ENCODE measurements around the gene CSK.
A peak's percentile ranks its signal among the peaks of the same experiment; 100 is the strongest.

CSK gene

DNA sequence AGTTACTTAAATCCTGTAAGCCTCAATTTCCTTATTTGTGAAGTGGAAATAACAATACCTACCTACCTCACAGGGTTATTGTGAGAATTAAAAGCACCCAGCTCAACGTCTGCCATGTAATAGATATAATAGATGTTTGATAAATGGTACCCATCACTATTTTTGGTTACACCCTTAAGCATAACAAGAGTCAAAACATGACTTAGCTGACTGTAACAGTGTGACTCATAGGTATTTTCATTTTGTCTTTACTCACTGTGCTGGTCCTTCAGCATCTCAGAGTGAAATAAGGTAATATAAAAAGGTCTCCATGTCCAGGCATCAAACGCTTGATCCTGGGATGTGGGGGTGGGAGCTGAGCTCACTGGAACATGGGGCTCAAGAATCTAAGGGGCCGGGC lies 47.6 kb downstream of the CSK start:
- DNase-seq, result no peak

DNA sequence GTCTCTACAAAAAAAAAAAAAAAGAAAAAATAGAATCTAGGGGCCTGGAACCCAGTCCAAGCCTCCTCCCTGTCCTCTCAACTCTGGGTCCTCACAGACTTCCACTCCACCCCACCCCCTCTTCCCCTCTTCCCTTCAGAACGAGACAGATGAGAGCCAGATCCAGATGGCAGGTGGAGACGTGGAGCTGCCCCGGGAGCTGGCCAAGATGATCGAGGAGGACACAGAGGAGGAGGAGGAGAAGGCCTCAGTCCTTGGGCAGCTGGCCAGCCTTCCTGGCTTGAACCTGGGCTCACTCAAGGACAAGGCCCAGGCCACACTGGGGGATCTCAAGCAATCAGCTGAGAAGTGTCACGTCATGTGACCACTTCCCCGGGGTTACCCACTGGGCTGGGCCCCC lies 48.1 kb downstream of the CSK start:
- DNase-seq, result no peak

DNA sequence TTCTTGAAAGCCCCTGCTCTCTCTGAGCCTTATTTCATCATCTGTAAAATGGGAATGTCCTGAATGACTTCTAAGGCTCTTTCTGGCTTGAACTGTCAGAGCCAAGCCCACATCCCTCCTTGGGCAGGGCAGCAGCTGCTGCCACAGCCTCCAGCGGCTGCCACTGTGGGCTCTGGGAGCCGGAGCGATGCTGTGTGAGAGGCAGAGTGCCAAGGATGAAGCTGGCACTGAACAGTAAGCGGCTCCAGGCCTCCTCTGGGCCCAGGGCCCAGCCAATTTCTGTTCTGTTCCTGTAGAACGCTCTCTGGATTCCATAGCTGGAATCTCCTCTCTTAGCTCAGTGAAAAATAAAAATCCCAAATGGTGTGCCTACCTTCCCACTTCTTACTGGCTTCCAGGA lies 49.0 kb downstream of the CSK start:
- DNase-seq, result no peak

DNA sequence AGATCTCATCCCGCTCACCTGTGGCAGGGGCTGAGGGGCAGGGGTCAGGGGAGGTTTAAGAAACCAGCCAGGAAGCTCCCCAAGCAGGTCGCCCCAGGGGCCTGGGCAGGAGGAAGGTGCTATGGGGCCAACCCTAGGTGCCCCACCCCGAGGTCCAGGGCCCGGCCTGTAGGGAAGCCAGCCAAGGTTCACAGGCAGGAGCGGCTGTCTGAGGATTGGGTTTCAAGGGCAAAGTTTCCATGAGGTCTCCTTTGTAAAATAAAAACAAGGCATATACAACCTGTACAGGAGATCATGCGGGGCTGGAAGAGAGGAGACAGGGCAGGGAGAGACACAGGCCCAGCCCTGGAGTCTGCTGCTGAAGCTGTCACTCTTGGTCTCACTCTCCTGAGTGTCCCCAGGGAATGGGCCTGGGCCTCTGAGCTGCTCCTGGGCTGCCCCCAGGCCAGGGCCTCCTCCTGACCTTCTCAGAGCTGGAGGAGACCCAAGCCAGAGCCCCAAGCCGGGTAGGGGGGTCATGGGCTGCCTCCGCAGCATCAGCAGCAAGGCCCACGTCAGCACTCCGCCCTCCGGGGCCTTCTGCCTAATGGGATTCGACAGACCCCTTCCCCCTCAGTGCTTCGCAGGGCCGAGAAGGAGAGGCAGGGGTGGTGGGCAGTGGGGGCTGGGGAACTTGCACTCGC lies 50.1 kb downstream of the CSK start:
- no peak for DNase-seq

DNA sequence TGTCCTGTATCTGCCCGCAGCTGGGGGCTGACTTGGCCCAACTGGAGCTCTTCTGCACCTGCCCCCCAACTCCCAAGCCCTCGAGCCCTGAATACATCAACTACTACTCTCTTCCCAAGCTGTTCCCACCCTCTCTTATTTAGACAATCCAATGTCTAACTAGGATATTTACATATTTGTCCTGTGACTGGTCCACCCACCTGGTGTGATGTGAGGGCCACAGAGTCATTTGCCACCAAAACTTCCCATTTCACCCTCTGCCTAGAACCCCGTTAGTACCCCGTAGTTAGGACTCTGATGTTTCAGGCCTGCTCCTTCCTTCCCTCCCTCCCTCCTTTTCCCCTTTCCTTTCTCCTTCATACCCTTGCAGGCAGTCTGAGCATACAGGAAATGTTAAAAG lies 50.9 kb downstream of the CSK start:
- DNase-seq, result no peak

DNA sequence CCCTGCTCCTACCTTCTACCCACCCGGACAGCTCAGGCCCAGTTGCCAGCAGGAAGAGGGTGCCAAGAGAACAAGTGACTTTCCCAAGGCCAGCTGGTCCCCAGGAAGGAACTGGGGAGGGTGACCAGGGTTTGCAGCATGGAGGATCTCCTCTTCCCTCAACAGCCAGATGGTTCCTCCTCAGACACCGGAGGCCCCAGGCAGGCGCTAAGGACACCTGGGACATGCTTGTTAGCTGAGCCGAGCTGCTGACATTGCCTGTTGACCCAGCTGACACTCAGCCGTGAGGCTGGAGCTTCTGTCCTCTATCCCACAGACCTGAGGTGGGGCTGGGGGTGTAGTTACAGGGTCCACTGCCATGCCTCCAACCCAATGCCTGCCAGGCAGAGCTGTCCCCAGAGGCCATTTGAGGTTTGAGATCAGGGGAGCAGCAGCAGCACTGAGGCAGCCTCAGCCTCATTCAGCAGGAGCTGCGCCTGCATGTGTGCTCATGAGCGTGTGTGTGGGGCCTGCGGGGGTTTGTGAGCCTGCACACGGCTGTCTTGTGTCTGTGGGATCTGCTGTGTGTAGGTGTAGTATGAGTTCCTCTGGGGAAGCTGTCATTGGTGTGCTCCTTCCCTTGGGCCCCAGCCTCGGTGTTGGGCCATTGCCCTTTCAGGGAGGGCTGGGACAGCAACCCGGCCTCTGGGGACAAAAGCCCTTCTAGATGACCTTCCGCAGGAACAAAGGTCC lies 51.7 kb downstream of the CSK start:
- no peak for DNase-seq

DNA sequence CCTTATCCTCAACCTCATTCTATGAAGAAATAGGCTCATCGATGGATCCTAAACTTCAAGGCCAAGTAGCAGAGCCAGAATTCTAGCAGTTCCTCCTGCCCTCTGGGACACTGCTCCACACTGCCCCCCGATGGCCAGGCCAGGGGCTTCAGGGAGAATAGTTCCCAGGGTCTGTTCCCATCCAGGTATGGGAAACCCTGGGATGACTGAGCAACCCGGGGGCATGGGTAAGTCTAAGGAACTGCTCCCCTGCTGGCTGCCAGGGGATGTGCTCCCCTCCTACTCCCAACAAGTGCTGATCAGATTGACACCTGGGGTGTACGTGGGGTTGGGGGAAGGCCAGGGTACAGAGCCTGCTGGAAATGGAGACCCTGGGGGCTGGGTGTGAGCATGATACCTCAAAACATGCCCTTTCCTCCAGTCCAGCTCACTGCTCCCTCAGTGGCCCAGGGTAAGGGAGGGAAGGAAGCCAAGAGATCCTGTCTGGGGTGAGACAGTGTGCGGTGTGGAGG lies 53.5 kb downstream of the CSK start:
- DNase-seq, result peak; percentile 73

DNA sequence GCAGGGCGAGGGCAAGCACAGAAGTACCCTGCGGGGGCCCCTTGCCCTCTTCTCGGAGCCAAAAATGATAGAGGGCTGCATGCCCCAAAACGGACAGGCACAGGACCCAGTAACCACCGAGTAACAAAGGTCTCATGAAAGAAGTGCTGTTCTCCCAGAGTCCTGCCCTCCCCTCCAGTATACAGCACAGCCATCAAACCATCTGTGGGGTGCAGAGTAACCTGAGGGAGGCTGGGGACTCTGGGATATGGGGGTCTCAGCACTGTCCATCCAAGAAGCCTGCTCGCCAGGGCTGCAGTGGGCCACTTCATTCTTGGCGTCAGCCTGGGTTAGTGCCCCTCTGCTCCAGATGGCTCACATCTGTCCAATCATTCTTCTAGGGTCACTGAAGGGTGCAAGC lies 55.0 kb downstream of the CSK start:
- no peak for DNase-seq

DNA sequence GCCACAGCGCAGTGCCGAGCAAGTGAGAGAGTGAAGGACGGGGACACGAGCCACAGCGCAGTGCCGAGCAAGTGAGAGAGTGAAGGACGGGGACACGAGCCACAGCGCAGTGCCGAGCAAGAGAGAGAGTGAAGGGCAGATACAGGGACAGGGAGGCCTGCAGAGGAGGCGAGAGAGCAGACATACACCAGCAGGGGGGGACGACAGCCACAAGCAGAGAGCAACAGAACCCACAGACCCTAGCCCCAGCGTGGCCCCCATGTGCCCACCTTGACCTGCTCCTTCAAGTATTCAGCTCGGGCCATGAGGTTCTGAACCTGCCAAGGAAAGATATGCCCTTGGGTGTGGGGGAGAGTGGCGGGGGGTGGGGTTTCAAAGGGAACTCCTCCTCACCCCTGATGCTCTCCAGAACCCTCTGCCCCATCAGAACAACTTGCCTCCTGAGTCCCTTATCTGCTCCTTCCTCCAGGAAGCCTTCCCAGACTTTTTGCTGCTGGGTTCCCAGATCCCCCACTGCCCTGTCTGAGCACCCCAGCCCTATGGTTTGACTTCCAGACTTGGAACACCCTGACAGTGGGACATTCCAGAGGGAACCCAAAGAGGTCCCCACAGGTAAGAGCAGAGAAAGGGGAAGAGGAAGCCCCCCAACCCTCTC lies 55.7 kb downstream of the CSK start:
- peak; percentile 47 for DNase-seq

DNA sequence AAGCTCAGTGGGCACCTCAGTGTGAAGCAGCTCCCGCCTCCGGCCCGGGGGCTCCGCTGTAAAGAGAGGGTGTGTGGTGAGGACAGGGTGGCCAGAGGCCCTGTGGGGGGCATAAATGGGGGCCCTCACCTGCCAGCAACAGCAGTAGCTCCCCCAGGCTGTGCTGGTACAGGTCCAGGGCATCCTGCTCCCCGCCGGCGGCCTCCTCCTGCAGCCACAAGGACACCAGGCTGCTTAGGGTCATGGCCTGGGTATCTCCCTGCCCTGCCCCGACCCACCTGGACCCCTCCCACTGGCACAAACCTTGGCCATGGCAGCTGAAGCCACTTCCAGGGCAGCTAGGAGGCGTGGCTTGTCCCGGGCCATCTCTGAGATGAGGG lies 56.2 kb downstream of the CSK start:
- no peak for DNase-seq

DNA sequence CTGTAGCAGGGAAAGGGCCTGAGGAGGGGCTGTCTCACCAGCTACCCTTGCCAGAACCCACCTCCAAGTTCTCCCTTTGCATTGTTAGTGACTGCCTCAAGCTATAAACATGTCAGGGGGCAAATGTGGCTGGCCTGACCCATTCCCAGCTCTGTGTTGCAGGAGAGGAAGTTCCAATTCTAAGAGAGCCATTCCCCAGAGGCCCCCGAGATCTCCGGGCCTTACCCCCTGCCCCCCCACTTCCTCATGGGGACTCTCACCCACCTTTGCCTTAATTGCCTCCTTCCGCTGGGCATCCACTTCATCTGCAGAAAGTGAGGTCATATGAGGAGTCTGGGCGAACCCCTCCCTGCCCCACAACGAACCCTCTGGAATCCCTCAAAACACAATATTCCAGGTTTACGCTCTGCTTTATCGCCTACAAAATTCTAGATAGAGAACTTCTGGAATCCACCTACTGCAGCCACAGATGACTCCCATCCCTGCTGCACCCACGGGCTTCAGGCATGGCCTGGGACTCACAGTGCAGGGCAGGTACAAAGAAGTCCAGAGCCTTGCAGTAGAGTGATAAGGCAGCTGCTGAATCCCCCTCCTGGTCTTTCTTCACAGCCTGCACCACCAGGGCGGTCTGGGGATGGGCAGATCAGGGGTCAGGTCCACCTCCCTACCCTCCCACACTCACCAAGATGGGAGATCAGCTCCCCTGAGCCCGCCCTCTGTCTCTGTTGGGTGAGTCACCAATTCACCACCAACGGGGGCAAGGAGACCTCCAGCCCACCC lies 57.1 kb downstream of the CSK start:
- no peak for DNase-seq

DNA sequence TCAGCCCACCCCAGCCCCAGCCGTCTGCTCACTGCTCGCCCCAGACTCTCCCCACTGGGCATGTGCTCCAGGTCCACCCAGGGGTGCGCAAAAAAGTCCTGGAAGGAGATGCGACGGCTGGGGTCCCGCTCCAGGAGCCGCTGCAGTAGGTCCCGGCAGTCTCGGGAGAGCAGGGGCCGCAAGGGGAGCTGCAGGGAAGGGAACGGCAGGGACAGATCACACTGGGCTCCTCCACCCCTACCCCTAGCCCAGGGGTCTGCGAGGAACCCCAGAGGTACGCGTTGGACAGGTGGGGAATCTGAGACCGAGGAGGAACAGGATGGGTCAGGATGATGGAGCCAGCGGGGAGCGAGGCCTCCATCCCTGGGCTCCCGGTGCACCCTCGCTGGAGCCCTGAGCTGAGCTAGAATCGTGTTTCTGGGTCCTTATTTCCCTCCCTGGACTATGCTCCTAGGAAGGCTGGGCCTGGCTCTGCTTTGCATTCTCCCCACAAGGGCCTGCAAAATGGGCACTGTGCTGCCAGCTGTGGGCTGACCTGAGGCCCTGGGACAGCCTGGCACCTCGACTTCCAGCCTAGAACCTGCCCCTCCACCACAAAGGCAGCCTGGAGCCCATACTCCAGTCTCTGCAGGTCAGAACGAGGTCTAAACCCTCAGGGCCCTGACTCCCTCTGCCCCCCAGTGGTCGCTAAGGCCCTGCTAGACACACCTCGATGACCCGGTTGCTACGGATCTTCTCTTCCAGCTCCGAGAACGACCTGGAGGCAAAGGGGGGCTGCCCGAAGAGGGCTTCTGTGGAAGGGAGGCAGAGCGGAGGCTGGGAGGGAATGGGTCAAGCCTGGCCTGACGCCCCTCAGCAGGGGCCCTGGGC lies 57.9 kb downstream of the CSK start:
- DNase-seq, result no peak

DNA sequence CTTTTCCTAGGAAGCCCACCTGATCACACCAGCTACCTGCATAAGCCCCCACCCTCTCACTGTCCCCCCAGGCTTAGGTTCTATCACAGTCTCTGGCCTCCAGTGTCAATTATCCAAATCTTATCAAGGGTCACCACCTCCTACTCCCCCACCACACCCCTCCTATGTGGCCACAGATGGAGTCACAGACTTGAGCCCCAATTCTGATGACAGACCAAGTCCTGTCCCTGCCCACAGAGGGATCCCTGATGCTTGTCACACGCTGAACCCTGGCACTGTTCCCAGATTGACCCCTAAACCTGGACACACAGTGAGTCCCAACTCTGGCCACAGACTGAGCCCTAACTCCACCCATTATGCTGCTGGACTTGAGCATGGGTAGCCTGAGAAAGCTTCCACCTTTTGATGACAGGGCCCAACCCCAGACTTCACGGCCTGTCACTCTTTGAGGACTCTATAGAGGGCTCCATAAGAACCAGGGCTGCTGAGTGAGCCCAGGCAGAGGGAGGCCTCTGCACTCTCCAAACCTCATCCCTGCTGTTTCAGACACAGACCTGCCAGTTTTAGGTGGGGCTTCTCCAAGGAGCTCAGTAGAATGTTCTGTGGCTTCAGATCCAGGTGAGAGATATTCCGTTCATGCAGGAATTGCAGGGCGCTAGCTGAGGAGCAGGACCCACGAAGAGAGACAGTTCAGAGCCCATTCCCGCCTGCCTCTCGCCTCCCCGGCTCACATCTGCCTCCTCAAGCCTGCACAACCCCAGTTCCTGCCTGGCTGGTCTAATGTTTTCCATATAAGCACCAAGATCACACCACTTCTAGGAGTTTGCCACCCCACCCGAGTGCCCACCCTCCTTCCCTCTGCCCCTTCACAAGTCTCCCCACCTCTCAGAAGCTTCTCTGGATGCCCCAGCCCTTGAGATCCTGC lies 59.2 kb downstream of the CSK start:
- DNase-seq, result peak; percentile 64

DNA sequence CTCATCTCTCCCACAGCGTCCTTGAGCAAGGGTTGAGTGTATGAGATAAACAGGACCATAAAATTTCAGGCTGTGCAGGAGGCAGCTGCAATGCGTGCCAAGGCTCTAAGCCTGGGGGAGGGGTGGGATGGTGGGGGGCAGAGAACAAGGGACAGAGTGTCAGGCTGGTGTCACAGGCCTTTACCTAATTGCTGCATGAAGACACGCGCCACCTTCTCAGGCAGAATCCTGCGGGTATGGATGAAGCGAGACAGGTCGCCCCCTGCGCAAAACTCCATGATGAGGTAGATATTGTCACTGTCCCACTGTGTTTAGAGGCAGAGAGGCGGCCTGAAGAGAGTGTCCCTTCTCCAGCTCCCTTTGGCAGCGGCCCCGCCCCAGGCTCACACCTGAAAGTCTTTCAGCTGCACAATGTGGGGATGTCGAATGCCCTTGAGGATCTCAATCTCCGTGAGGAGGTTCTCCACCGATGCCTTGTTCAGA lies 60.1 kb downstream of the CSK start:
- no peak for DNase-seq

DNA sequence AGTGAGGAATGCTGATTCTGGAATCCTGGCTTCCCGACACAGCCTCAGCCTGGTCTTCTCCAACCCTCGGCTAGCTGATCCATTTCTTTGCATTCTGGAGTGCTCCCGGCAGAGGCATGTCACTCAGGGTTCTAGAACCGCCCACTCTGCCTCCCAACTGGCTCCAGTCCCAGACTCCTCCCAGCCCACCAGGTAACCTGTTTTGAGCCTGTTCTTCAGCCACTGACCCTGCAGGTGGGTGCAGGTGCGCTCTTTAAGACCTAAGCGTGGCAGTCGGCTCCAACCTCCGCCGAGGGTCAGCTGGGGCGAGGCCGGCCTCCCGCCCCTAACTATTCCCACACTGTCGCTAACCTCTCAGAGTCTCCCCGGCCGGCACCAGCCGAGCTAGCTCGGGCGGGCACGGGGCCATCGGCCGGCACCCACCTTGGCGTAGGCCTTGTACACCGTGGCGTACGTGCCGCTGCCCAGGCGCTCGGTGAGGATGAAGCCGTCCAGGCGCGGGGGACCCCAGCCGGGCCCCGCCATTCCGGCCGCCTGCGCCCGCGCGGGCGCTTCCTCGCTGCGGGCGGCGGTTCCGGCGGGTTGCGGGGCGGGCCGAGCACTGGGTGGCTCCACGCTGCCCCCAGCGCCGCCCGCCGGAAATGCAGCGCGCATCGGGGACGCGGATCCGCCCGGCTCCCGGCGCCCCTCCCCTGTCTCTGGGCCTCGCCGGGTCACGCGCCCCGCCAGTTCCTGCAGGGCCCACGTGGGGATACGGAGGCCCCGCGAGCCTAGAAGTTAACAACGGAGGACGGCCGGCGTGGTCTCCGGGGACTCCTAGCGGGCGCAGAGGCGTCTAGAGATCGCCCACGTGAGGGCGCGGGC lies 60.9 kb downstream of the CSK start, which contains the start of gene ULK3:
TSS of gene ULK3 (minus strand) at position 576 of the 864 bp plus-strand sequence. CDS start at position 525, 51 bp downstream.
- DNase-seq, result peak; percentile 94

DNA sequence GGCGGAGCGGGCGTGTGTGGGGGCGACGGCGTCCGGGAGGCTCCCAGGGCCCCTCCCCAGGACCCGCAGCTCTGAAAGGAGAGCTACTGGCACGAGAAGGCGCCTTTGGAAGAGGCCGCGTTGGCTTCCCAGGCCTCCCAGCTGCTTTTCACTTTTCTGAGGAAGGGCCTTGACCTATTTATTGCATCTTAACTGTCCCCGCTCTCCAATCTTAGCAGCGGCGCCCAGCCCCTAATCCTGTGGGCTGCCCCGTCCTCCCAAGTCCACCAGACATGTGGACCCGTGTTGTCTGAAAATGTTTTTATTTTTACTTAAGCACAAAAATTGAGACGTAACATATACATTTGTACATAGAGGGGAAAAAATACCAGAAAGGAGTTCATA lies 61.6 kb downstream of the CSK start:
- no peak for DNase-seq

DNA sequence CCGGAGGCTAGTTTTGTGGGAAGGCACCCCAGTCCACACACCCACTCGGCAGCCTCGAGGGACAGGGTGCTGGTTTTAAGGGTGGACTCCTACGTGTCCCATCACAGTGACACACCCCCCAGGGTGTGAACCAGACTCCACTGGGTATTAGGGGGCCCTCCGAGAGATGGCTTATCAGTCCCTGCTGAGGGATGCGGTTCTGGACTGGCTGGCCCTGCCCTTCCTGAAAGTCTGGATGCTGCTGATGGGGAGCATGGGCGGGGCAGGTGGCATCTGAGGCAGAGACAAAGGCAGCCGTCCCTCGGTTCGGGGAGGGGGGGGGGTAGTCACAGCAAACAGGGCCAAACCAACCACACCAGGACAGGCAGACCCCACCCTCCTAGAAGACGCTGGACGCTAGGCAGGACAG lies 62.0 kb downstream of the CSK start:
- peak; percentile 96 for DNase-seq

DNA sequence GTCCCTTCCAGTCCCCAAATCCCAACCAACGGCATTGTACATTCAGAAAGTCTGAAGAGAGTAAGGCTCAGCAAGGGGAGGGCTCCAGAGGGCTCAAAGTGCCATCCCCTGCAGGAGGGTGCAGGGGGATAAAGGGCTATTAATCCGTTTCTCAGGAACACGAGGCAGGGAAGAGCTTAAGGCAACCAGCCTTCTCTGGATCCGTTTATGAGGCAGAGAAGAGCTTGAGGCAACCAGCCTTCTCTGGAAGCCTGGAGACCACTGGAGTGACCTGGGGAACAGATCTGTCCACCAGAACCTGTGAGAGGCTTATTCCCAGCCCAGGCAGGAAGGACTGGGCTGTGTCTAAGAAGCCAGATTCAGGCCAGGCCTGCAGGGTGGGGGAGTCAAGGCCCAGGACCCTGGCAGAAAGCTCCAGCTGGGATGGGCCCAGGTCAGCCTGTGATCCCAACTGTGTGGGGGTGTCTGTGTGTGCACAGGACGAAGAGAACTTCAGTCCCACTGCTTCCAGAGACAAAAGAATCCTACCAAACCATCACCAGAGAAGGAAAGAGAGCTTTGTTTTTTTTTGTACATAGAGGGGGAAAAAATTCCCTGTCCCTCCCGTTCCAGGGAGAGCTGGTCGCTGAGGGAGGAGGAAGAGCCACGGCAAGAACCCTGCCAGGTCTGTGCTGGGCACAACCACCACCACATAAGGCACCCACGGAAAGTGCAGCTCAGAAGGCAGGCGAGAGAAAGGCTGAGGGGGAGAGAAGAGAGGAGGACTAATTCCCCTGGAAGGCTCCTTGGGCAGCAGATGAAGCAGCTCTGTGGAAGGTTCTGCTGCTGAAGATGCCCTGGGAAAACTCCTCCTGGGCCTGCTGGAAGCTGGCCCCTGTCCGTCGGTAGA lies 62.7 kb downstream of the CSK start:
- peak; percentile 29 for DNase-seq

DNA sequence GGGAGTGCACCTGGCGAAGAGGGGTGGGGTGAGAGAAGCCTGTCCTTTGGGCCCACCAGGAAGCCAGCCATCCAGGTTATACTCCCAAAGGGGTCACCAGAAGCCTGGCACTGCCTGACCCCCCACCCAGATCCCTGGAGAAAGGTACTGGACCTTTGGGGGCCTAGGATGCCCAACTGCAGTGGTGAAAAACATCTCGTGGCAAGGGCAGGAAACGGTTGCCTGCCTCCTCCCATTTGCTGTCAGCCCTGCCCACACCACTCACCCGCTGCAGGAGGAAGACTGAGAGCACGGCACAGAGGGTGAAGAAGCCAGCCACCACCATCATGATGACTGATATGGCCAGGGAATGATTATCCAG lies 63.3 kb downstream of the CSK start:
- peak; percentile 82 for DNase-seq

All from hematopoietic multipotent progenitor cell treated with erythropoietin and hydrocortisone succinate and interleukin-3 and kit ligand, for 6 days (in vitro differentiated cells).